Keratinocyte (primary cell): Measurements from ENCODE around the gene H2AZ2. TPM values are rescaled to one million over a fixed set of nuclear protein-coding genes. Genes with fewer than 3 reads are reported as not detected.
"Not testable (repeated sequence)": the region's sequence is repeated elsewhere in the genome, so short reads cannot be mapped to it uniquely, and the experiment has no call there.

Experiments used
- DNase-seq: peaks from one replicate; pipeline ENCODE4 v3.0.0-alpha.2; 2011; ENCODE audit warnings: low read depth, missing footprints, low spot score
- FAIRE-seq: peaks from 2 replicates; lab custom pipeline; 2011; peaks lifted over from hg19 to GRCh38; lab: Jason Lieb, UNC
- H2AFZ ChIP-seq: 2 replicates; pipeline ENCODE4 v1.6.0; 2012; ENCODE audit warnings: low read length, control low read depth, inconsistent platforms; ENCODE audit not compliant: control insufficient read depth
- H3K27ac ChIP-seq: 2 replicates; pipeline ENCODE4 v1.5.1; 2011; ENCODE audit warnings: low read length; ENCODE audit not compliant: control insufficient read depth, insufficient read depth
- H3K27me3 ChIP-seq: 3 replicates; pipeline ENCODE4 v1.6.0; 2011; ENCODE audit warnings: low read length; ENCODE audit not compliant: control insufficient read depth, insufficient read depth; ENCODE audit errors: extremely low read depth
- H3K36me3 ChIP-seq, 2 experiments: 2 replicates in 1 of 2; 3 replicates in 1 of 2; pipeline ENCODE4 v1.5.1; 2011; ENCODE audit warnings: low read length in 2 of 2, mild to moderate bottlenecking in 1 of 2; ENCODE audit not compliant: control insufficient read depth in 2 of 2, insufficient read depth in 2 of 2; ENCODE audit errors: extremely low read depth in 1 of 2
- H3K4me1 ChIP-seq: 3 replicates; pipeline ENCODE4 v1.5.1; 2011; ENCODE audit warnings: low read length; ENCODE audit not compliant: control insufficient read depth, insufficient read depth; ENCODE audit errors: extremely low read depth
- H3K4me2 ChIP-seq: 3 replicates; pipeline ENCODE4 v1.6.0; 2011; ENCODE audit warnings: low read depth, low read length; ENCODE audit not compliant: control insufficient read depth, insufficient read depth; ENCODE audit errors: extremely low read depth
- H3K4me3 ChIP-seq, 3 experiments: fragments of 200-600 bp in 1 of 3; sonication (generic) in 1 of 3; 2 replicates in 2 of 3; 3 replicates in 1 of 3; pipeline ENCODE4 v1.5.1; 2011 to 2016; ENCODE audit warnings: low read length in 3 of 3, mild to moderate bottlenecking in 3 of 3, control low read depth in 2 of 3, inconsistent platforms in 1 of 3, low read depth in 1 of 3, mixed read lengths in 1 of 3, mixed run types in 1 of 3, moderate library complexity in 1 of 3; ENCODE audit not compliant: control insufficient read depth in 2 of 3, insufficient read depth in 2 of 3; ENCODE audit errors: extremely low read depth in 1 of 3
- H3K79me2 ChIP-seq: 2 replicates; pipeline ENCODE4 v1.6.0; 2012; ENCODE audit warnings: low read length; ENCODE audit not compliant: control insufficient read depth, insufficient read depth
- H3K9ac ChIP-seq: 3 replicates; pipeline ENCODE4 v1.6.0; 2011; ENCODE audit warnings: low read length; ENCODE audit not compliant: control insufficient read depth, insufficient read depth; ENCODE audit errors: extremely low read depth
- H3K9me1 ChIP-seq: 3 replicates; pipeline ENCODE4 v1.6.0; 2011; ENCODE audit warnings: low read length; ENCODE audit not compliant: control insufficient read depth, insufficient read depth; ENCODE audit errors: extremely low read depth
- H3K9me3 ChIP-seq: 2 replicates; pipeline ENCODE4 v1.5.1; 2012; ENCODE audit warnings: low read depth, low read length; ENCODE audit not compliant: control insufficient read depth
- H4K20me1 ChIP-seq: 3 replicates; pipeline ENCODE4 v1.6.0; 2011; ENCODE audit warnings: low read length; ENCODE audit not compliant: control insufficient read depth, insufficient read depth; ENCODE audit errors: extremely low read depth
- CTCF ChIP-seq, 3 experiments: IDR thresholded peaks in 1 of 3; conservative IDR thresholded peaks in 1 of 3; optimal IDR thresholded peaks in 1 of 3; 2 replicates in 2 of 3; 3 replicates in 1 of 3; pipeline versions ENCODE3 to v1.5.1; 2011; ENCODE audit warnings: low read length in 3 of 3, mild to moderate bottlenecking in 3 of 3, moderate library complexity in 2 of 3, control low read depth in 1 of 3, inconsistent platforms in 1 of 3; ENCODE audit not compliant: insufficient read depth in 2 of 3; ENCODE audit errors: extremely low read depth in 1 of 3
- EZH2 ChIP-seq: IDR thresholded peaks from one replicate; pipeline ENCODE4 v1.6.1; 2012; ENCODE audit warnings: inconsistent platforms, mild to moderate bottlenecking, low read length, moderate library complexity
- dilution Hi-C: fragments of 300-500 bp; cut with MboI; formaldehyde crosslinking; loops from one replicate; pipeline ENCODE4 v1.7.0; 2020; ENCODE audit warnings: low sequenced_read_pairs; ENCODE audit not compliant: extremely low pct_ligation_motif_present
- polyA plus RNA-seq, 5 experiments: library from polyadenylated mRNA; depleted of rRNA in 3 of 5; stranded (reverse) in 3 of 5; stranded (forward) in 1 of 5; unstranded in 1 of 5; fragments of >200 nt; gene quantifications; 1 replicate in 1 of 5; 2 replicates in 3 of 5; 3 replicates in 1 of 5; pipeline versions ENCODE4 v1.2.1 to v1.2.3, GENCODE V29; 2011 to 2012; ENCODE audit warnings: missing spikeins in 2 of 5, low read depth in 1 of 5, low replicate concordance in 1 of 5

H2AZ2 gene
- polyA plus RNA-seq, 1 donor (not counting 4 experiments of a cell fraction or from before 2014, with no cell fraction given): 131 TPM

GRCh38 chr7:44875241-44875640, 27.4 kb upstream of the H2AZ2 start:
- Histone ChIP-seq H3K4me3 (no peak overlapping the region), H3K27ac (no peak overlapping the region), H3K4me2 (no peak overlapping the region), H3K27me3 (no peaks in the 10 kb centered on the region), H3K36me3 (no peaks in the 10 kb centered on the region), H3K9me1 (no peaks in the 10 kb centered on the region), H3K9me3 (no peaks in the 10 kb centered on the region), H2AFZ (no peak overlapping the region), H3K4me1 (no peaks in the 10 kb centered on the region), H3K9ac (no peak overlapping the region), H3K79me2 (peaks cover 16% of the 10 kb centered on the region), H4K20me1 (peaks cover 2% of the 10 kb centered on the region)
- TF ChIP-seq CTCF (optimal IDR thresholded peaks at IDR 0.05 in 1 of 3, IDR thresholded peaks at IDR 0.05 in 1 of 3, conservative IDR thresholded peaks at IDR 0.05 in 1 of 3; ENCODE audit: extremely low read depth in 1 of 3, insufficient read depth in 2 of 3, low read length in 3 of 3) (no peak), EZH2 (no peak)
- FAIRE-seq (no peak), DNase-seq (no peak)
- dilution Hi-C loops: no loop called here

DNA sequence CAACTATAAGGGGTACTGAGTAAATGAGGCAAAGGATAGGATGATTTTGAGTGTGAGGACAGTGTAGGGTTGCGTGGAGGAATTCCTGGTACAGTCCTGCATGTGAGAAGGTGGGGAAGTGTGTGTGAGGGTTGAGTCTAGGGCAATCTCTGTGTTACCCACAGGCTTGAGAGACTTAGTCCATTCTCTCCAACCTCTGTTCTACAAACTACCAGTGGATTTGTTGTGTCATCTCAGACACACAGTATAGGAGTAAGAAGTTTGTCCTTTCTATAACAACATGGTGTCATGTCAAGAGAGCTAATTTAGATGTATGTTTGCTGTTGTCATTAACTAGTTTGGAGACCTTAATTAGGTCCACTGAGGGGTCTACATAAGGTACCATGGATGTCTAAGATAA, 24.9 kb upstream of the H2AZ2 start:
- no peak for DNase-seq

GRCh38 chr7:44871918-44872317, 24.0 kb upstream of the H2AZ2 start:
- H3K27ac ChIP-seq, H3K9me3 ChIP-seq, FAIRE-seq, H3K4me1 ChIP-seq, H3K4me2 ChIP-seq, H2AFZ ChIP-seq, H3K27me3 ChIP-seq, dilution Hi-C loops, H3K79me2 ChIP-seq, H3K4me3 ChIP-seq, H3K9me1 ChIP-seq, H3K9ac ChIP-seq, H3K36me3 ChIP-seq, H4K20me1 ChIP-seq, DNase-seq: not testable (repeated sequence)

More for the DNA sequence above, 24.9 kb upstream of the H2AZ2 start:
- Histone ChIP-seq H3K4me3 (no peak overlapping the region), H3K9me3 (no peaks in the 10 kb centered on the region), H3K27me3 (no peaks in the 10 kb centered on the region), H3K9me1 (no peaks in the 10 kb centered on the region), H2AFZ (no peak overlapping the region), H3K36me3 (no peaks in the 10 kb centered on the region), H3K9ac (no peak overlapping the region), H3K4me2 (no peak overlapping the region), H3K79me2 (peaks cover 3% of the 10 kb centered on the region), H3K27ac (no peak overlapping the region), H4K20me1 (no peaks in the 10 kb centered on the region), H3K4me1 (no peaks in the 10 kb centered on the region)
- TF ChIP-seq EZH2 (no peak), CTCF (optimal IDR thresholded peaks at IDR 0.05 in 1 of 3, IDR thresholded peaks at IDR 0.05 in 1 of 3, conservative IDR thresholded peaks at IDR 0.05 in 1 of 3; ENCODE audit: extremely low read depth in 1 of 3, insufficient read depth in 2 of 3, low read length in 3 of 3) (no peak)
- dilution Hi-C loops: no loop called here
- FAIRE-seq: no peak

DNA sequence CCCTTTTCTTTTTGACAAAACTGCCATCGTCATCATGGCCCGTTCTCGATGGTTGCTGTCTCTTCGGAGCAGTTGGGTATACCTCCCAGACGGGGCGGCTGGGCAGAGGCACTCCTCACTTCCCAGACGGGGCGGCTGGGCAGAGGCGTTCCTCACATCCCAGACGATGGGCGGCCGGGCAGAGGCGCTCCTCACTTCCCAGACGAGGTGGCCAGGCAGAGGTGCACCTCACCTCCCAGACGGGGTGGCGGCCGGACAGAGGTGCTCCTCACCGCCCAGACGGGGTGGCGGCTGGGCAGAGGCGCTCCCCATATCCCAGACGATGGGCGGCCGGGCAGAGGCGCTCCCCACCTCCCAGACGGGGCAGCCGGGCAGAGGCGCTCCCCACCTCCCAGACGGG, 22.9 kb upstream of the H2AZ2 start:
- H3K4me1 ChIP-seq, H3K9me1 ChIP-seq, H3K9ac ChIP-seq, H3K4me3 ChIP-seq, dilution Hi-C loops, H4K20me1 ChIP-seq, H2AFZ ChIP-seq, H3K36me3 ChIP-seq, H3K27me3 ChIP-seq, FAIRE-seq, H3K79me2 ChIP-seq, DNase-seq, H3K4me2 ChIP-seq, H3K9me3 ChIP-seq, H3K27ac ChIP-seq: not testable (repeated sequence)
